ENCODE results near the gene MTRF1L.

The MTRF1L gene

DNA sequence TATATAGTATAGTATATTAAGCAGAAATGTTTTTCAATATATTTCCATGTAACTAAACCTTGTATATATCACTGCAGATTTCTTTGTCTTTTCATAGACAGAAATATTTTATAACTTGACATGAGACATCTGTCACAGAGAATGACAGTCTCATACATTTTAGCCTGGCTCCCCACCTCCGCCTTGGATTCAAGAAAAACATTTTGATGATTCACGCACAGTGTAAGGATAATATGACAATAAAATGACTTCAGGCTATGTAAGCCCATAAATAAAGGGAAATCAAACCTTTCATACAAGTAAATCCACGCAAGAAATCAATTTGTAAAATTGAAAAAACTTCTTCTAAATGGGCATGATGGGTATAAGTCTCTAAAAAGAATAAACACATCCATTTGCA lies 56.0 kb downstream of the MTRF1L start:
- Histone ChIP-seq H2AFZ (ENCODE audit: low read depth, low read length) (no peak overlapping the region), H3K36me3 (replicated peaks; ENCODE audit: low read depth, low read length) (no peaks in the 10 kb centered on the region), H3K9me3 (ENCODE audit: insufficient read depth, low read length) (no peaks in the 10 kb centered on the region), H3K4me3 (ENCODE audit: low read length) (no peak overlapping the region), H3K79me2 (ENCODE audit: low read length) (no peaks in the 10 kb centered on the region), H3K27ac (ENCODE audit: low read length) (no peak overlapping the region), H3K4me1 (ENCODE audit: low read length) (no peaks in the 10 kb centered on the region), H3K4me2 (ENCODE audit: low read length) (no peak overlapping the region), H4K20me1 (ENCODE audit: insufficient read depth, low read length) (no peaks in the 10 kb centered on the region), H3K27me3 (ENCODE audit: low read depth, low read length) (peaks cover 11% of the 10 kb centered on the region), H3K9ac (ENCODE audit: low read length) (no peak overlapping the region)
- TF ChIP-seq EZH2phosphoT487 (IDR thresholded peaks at IDR 0.05; ENCODE audit: low read depth) = no peak
- TF ChIP-seq, protein P1, sequence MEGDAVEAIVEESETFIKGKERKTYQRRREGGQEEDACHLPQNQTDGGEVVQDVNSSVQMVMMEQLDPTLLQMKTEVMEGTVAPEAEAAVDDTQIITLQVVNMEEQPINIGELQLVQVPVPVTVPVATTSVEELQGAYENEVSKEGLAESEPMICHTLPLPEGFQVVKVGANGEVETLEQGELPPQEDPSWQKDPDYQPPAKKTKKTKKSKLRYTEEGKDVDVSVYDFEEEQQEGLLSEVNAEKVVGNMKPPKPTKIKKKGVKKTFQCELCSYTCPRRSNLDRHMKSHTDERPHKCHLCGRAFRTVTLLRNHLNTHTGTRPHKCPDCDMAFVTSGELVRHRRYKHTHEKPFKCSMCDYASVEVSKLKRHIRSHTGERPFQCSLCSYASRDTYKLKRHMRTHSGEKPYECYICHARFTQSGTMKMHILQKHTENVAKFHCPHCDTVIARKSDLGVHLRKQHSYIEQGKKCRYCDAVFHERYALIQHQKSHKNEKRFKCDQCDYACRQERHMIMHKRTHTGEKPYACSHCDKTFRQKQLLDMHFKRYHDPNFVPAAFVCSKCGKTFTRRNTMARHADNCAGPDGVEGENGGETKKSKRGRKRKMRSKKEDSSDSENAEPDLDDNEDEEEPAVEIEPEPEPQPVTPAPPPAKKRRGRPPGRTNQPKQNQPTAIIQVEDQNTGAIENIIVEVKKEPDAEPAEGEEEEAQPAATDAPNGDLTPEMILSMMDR (IDR thresholded peaks at IDR 0.05; ENCODE audit: low read depth, low read length) = no peak

DNA sequence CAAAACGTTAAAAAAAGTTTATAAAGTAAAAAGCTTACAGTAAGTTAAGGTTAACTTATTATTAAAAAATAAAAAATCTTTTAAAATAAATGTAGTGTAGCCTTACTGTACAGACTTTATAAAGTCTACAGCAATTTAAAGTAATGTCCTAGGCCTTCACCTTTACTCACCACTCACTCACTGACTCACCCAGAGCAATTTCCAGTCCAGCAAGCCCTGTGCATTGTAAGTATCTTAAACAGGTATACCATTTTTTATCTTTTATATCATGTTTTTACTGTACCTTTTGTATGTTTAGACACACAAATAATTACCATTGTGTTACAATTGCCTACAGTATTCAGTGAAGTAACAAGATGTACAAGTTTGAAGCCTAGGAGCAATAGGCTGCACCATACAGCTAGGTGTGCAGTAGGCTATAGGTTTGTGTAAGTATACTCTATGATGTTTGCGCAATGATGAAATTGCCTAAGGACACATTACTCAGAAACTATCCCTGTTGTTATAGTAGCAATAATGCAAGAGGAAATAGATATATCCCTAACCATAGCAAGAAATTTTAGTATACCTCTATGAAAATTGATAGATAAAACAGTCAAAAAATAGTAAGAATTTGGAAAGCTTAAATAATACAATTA lies 59.1 kb downstream of the MTRF1L start:
- H3K27me3 ChIP-seq (ENCODE audit: low read depth, low read length) = peaks cover 9% of the 10 kb centered on the region
- H3K9ac ChIP-seq (ENCODE audit: low read length) = no peak overlapping the region
- H3K4me2 ChIP-seq (ENCODE audit: low read length) = no peak overlapping the region
- no peaks in the 10 kb centered on the region for H3K4me1 ChIP-seq (ENCODE audit: low read length)
- no peaks in the 10 kb centered on the region for H3K79me2 ChIP-seq (ENCODE audit: low read length)
- no peaks in the 10 kb centered on the region for H4K20me1 ChIP-seq (ENCODE audit: insufficient read depth, low read length)
- H3K27ac ChIP-seq (ENCODE audit: low read length) = no peak overlapping the region
- no peaks in the 10 kb centered on the region for H3K9me3 ChIP-seq (ENCODE audit: insufficient read depth, low read length)
- H3K36me3 ChIP-seq (replicated peaks; ENCODE audit: low read depth, low read length) = no peaks in the 10 kb centered on the region
- TF ChIP-seq, protein P1 (IDR thresholded peaks at IDR 0.05; ENCODE audit: low read depth, low read length) = no peak
- TF ChIP-seq EZH2phosphoT487 (IDR thresholded peaks at IDR 0.05; ENCODE audit: low read depth) = no peak
- H3K4me3 ChIP-seq (ENCODE audit: low read length) = no peak overlapping the region
- H2AFZ ChIP-seq (ENCODE audit: low read depth, low read length) = no peak overlapping the region

DNA sequence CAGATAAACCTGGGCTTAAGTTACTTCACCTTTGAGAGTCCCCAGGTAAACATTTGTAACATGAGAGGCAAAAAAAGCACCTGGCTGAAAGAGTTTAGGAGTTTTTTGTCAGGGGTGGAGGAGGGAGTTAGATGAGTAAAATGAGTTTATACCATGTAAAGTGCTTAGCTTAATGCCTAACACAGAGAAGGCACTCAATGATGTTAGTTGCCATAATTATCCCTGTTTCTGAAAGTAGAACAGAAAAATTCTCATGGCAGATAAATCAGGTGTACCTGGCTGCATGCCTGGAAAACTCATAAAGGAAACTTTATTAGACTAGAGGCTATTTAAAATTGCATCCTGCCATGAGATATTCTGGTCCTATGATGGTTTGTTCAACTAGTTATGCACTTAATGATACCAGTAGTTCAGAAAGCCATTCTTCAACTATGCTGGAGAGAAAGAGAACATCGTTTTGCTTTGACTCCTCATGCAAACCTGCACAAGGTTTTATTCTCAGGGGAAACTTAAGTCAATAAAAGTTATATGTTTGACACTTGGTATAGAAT lies 60.1 kb downstream of the MTRF1L start:
- H4K20me1 ChIP-seq (ENCODE audit: insufficient read depth, low read length) = no peaks in the 10 kb centered on the region
- H3K27me3 ChIP-seq (ENCODE audit: low read depth, low read length) = peaks cover 8% of the 10 kb centered on the region
- no peak overlapping the region for H3K9ac ChIP-seq (ENCODE audit: low read length)
- H3K9me3 ChIP-seq (ENCODE audit: insufficient read depth, low read length) = no peaks in the 10 kb centered on the region
- no peak overlapping the region for H3K27ac ChIP-seq (ENCODE audit: low read length)
- no peak overlapping the region for H2AFZ ChIP-seq (ENCODE audit: low read depth, low read length)
- no peak overlapping the region for H3K4me3 ChIP-seq (ENCODE audit: low read length)
- no peaks in the 10 kb centered on the region for H3K36me3 ChIP-seq (replicated peaks; ENCODE audit: low read depth, low read length)
- H3K4me2 ChIP-seq (ENCODE audit: low read length) = no peak overlapping the region
- TF ChIP-seq, protein P1 (IDR thresholded peaks at IDR 0.05; ENCODE audit: low read depth, low read length) = no peak
- TF ChIP-seq EZH2phosphoT487 (IDR thresholded peaks at IDR 0.05; ENCODE audit: low read depth) = no peak
- no peaks in the 10 kb centered on the region for H3K4me1 ChIP-seq (ENCODE audit: low read length)
- no peaks in the 10 kb centered on the region for H3K79me2 ChIP-seq (ENCODE audit: low read length)

DNA sequence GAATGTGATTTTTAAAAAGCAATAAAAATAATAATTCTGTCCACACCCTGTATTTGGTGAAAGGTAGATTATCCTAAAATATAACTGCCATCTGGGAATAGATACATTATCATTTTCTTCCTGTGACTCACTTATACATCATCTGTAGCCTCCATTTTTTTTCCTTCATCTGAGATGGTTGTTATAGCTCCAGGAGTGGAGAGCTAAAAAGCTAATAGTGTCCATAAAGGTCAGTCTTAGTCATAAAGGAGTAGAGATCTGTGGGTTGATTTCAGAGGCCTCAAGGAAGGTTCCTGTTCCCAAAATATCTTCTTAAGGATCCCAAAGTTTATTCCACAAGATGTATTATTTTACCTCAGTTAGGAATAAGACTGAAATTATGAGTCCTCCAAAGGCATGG lies 60.8 kb downstream of the MTRF1L start:
- Histone ChIP-seq H3K9me3 (ENCODE audit: insufficient read depth, low read length) (no peaks in the 10 kb centered on the region), H3K27ac (ENCODE audit: low read length) (no peak overlapping the region), H3K4me2 (ENCODE audit: low read length) (no peak overlapping the region), H2AFZ (ENCODE audit: low read depth, low read length) (no peak overlapping the region), H4K20me1 (ENCODE audit: insufficient read depth, low read length) (no peaks in the 10 kb centered on the region), H3K4me3 (ENCODE audit: low read length) (no peak overlapping the region), H3K27me3 (ENCODE audit: low read depth, low read length) (0 out of 2 replicates have a peak, but pooled peaks cover 3% of the 10 kb centered on the region), H3K9ac (ENCODE audit: low read length) (no peak overlapping the region), H3K79me2 (ENCODE audit: low read length) (no peaks in the 10 kb centered on the region), H3K36me3 (replicated peaks; ENCODE audit: low read depth, low read length) (no peaks in the 10 kb centered on the region), H3K4me1 (ENCODE audit: low read length) (no peaks in the 10 kb centered on the region)
- TF ChIP-seq EZH2phosphoT487 (IDR thresholded peaks at IDR 0.05; ENCODE audit: low read depth) = no peak
- TF ChIP-seq, protein P1 (IDR thresholded peaks at IDR 0.05; ENCODE audit: low read depth, low read length) = no peak

Measured in OCI-LY3 (cell line).